Measurements from ENCODE around the gene IGFBP6.

The IGFBP6 gene

DNA sequence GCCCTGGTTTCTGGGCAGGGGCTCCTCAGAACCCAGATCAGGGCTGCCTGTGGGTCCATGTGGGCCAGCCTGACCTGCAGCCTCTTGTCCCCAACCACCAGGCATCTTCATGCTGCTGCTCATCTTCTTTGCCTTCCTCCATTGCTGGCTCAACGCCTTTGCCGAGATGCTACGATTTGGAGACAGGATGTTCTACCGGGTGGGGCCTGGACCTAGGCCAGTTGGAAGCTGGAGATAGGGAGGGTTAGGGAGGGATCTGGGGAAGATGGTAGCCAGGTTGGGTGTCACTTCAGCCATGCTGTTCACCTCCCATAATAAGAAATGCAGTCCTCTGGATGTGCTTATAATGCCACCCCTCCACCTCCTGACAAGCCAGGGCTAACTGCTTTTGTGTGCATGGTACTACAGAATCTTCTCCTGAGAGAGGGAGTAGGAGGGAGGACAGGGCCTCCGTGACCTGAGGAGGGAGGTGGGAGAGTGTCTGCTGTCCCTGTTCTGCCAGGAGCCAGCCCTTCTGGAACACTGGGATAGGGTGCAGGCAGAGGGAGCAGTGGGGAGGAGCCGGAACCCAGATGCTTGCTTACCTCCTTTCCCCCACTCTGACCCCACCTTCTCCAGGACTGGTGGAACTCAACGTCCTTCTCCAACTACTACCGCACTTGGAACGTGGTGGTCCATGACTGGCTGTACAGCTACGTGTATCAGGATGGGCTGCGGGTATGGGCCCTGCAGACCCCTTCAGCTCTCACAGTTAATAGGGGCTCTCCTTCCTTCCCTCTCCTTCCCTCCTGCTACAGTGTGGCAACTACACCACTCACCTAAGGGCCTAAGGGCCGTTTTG lies 23.4 kb downstream of the IGFBP6 start:
- DNase-seq (ENCODE audit: low spot score) = no peak

DNA sequence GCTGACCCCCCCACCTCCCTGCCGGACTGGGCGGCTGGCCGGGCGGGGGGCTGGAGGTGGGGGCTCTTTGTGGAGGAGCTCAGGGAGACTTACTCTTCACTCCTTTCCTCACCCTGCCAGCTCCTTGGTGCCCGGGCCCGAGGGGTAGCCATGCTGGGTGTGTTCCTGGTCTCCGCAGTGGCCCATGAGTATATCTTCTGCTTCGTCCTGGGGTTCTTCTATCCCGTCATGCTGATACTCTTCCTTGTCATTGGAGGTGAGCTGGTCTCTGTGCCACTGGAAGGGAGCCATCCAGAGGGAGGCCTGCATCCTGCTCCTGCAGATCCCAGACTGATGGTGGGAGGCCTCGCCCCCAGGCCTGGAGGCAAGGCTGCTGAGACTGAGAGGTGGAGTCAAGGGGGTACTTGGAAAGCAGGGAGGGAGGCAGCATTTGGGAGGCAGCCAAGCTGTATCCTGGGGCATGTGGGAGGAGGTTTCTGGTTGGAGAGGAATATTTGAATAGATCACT lies 25.5 kb downstream of the IGFBP6 start:
- no peak for DNase-seq (ENCODE audit: low spot score)

DNA sequence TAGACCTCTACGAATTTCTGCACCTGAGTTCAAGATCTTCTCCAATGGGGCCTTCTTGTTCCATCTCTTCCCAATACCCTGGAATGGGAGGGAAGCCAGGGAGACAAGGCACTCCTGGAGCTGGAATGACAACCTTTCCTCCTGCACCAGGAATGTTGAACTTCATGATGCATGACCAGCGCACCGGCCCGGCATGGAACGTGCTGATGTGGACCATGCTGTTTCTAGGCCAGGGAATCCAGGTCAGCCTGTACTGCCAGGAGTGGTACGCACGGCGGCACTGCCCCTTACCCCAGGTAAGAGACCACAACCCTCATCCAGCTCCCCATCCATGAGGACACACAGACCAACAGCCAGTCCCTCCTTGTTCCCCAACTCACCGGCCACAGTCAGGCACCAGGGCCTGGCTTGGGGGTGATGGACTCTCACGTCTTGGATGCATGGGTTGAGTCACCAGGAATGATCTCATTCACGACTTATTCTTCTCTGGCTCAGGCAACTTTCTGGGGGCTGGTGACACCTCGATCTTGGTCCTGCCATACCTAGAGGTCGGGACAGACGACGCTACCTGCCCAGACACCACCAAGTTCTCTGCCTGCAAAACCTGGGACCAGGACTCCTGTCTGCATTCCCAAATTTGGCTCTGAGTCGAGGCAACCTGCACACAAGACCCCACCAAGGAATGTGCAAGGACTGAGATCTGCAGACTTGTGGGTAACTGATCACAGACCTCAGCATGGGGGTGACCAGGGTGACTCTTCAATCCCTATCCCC lies 26.3 kb downstream of the IGFBP6 start:
- DNase-seq (ENCODE audit: low spot score) = no peak

DNA sequence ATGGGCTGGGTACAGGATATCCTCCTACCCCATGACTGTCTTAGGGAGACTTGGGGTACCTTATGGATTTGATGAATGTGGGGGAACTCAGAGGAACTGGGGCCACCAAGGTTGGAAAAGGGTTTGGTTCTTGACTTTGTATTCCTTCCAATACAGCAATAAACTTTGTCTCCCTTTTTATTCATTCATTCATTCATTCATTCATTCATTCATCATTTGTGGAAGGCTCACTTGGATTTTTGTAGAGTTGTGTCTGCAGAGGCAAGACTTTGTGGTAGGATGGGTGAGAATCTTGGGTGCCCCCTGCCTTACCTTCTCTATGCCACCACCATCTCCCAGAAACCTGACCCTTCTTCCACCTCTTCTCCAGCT lies 26.9 kb downstream of the IGFBP6 start:
- DNase-seq (ENCODE audit: low spot score) = no peak

DNA sequence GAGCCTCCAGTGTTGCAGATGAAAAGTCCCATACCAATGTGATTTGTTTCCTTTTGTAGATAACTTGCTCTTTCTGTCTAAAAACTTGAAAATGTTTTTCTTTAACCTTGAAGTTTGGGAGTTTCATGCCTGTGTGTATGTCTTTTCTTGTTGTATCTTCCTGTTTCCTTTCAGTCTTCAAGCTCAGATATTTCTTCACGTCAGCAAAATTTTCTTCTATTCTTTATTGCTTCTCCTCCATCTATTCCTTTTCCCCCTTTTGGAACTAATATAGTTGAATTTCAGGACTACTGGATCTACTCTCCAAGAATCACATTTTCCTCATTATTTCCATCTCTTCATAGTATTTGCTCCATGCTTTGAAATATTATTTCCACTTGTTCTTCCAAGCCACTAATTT lies 29.7 kb downstream of the IGFBP6 start:
- no peak for DNase-seq (ENCODE audit: low spot score)

DNA sequence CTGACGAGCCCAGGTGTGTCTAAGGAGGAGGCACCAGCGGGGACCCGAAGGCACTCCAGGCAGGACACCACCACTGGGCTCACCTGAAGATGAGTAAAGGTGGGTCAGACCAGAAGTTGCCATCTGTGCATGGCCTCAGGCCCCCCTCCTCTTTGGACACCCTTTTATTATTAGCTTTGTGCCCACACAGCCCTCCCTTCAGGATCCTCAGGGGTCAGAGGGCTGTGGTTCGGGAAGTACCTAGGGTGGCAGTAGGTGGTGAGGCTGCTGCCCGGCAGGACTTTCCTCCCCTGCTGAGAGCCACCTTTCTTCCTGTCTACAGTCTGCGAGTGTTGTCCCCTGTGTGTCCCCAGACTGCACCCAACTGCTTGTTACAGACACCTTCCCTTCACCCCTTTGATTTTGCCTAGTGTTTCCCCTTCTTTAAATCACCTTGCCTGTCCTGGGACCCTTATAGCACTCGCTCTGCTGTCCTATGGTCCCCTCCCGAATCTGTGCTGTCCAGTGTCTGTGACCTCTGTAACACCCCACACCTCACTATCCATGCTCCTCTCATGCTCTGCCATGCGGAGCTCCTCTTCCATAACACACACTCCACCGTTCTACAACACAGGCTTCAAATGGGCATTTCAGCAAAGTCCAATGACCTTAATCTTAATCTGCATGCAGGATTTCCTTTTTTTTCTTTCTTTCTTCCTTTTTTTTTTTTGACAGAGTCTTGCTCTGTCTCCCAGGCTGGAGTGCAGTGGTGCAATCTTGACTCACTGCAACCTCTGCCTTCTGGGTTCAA lies 31.5 kb downstream of the IGFBP6 start:
- no peak for DNase-seq (ENCODE audit: low spot score)

DNA sequence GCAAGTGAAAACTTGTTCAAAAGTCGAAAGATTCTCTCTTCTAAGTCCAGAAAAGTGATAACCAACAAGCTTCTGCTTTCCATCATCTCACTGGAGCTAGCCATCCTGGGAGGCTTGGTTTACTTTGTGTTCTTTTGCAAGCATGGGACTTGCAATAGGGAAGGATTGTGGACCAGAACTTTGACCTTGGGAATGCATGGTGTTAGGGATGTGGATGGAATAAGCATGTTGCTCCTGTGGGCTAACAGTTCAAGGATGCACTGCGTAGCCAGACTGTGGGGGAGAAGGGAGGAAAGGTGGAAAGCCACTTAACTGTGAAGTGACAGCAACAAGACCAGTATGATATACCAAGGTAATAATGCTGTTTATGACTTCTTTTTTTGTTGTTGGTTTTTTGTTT lies 34.4 kb downstream of the IGFBP6 start:
- no peak for DNase-seq (ENCODE audit: low spot score)

DNA sequence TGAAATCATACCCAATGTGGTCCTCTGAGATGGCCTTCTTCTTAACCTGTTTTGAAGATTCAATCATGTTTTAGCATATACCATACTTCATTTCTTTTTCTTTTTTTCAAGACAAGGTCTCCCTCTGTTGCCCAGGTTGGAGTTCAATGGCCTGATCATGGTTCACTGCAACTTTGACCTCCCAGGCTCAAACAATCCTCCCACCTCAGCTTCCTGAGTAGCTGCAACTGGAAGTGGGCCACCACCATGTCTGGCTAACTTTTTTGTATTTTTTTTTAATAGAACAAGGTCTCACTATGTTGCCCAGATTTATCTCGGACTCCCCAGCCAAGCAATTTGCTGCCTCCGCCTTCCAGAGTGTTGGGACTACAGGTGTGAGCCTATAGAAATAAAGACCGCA lies 36.3 kb downstream of the IGFBP6 start:
- no peak for DNase-seq (ENCODE audit: low spot score)

DNA sequence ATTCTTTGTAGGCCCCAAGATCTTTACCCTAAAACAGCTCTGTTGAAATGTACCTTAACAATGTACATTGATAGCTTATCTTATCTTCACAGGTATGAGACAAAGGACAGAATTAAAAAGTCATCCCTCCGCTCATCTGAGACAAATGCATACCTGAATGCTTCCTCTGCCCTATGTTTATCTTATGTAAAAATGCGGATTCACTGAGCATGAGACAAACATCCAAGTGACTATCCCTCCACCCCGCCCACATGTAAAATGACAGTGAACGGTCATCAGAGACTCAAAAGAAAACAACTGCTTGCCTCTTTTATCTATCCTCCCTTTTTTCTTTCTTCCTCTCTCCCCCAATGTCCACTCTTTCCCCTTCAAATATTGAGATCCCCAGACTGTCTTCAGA lies 45.9 kb downstream of the IGFBP6 start:
- no peak for DNase-seq (ENCODE audit: low spot score)

DNA sequence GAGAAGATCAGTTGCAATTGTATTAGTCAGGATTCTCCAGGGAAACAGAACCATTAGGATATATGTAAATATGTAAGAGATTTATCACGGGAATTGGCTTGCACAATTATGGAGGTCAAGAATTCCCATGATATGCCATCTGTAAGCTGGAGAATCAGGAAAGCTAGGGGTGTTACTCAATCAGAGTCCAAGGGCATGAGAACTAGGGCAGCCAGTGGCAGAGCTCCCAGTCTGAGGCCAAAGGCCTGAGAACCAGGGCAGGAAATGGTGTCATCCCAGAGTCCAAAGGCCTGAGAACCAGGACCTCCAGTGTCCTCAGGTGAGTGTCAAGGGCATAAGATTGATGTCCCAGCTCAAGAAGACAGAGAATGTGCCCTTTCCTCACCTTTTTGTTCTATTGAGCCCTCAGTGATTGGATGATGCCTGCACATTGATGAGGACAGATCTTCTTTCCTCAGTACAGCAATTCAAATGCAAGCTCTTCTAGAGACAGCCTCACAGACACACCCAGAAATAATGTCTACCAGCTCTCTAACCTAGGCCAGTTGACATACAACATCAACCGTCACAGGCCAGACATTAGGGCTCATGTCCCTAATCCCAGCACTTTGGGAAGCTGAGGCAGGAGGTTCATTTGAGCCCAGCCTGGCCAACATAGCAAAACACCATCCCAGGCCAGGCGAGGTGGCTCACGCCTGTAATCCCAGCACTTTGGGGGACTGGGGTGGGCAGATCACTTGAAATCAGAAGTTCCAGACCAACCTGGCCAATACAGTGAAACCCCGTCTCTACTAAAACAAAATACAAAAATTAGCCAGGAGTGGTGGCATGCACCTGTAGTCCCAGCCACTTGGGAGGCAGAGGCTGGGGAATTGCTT lies 48.2 kb downstream of the IGFBP6 start:
- no peak for DNase-seq (ENCODE audit: low spot score)

DNA sequence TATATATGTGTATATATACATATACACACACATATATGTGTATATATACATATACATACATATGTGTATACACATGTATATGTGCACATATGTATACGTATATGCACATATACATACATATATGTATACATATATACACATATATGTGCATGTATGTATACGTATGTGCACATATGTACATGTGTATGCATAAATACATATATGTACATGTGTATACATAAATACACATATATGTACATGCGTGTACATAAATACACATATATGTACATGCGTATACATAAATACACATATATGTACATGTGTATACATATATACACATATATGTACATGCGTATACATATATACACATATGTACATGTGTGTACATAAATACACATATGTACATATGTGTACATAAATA lies 49.7 kb downstream of the IGFBP6 start:
- DNase-seq (ENCODE audit: low spot score) = no peak

DNA sequence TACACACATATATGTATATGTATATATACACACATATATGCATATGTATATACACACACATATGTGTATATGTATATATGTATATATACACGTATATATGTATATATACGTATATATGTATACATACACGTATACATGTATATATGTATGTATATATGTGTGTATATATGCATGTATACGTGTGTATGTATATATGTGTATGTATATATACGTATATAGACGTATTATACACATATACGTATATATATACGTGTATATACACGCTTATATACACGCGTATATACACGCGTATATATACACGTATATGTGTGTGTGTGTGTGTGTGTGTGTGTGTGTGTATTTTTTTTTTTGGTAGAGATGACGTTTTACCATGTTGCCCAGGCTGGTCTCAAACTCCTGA lies 50.2 kb downstream of the IGFBP6 start:
- DNase-seq (ENCODE audit: low spot score) = no peak

DNA sequence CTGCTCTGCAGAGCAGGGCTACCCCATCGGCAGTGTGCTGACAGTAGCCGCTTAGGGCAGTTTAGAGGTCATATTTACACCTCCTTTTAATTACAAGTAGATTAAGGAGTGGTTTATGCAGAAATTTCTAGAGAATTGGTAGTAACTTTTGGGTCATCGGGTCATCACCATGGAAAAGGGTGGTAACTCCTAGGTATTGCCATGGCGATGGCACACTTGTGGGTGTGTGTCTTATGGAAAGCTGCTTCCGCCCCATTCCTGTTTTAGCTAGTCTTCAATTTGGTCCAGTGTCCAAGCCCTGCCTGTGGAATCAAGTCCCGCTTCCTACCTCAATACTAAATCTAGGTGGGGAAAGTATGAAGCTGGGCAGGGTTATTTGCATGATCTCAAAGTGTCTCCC lies 53.6 kb downstream of the IGFBP6 start:
- DNase-seq (ENCODE audit: low spot score) = no peak

Measured in HuH-7.5 (cell line).